Vagina (tissue), 2 donors: ENCODE results near the gene ELMO3.

Experiments
- CTCF ChIP-seq, 3 experiments: fragments of 450-650 bp in 2 of 3; fragments of 200-600 bp in 1 of 3; sonication (generic) in 1 of 3; IDR thresholded peaks; one replicate each; pipeline ENCODE4 v1.5.1; 2017 to 2019; ENCODE audit warnings: antibody characterized with exemption in 3 of 3, mild to moderate bottlenecking in 2 of 3, moderate library complexity in 2 of 3
- POLR2A ChIP-seq, 2 donors: fragments of 450-650 bp; IDR thresholded peaks; one replicate each; pipeline ENCODE4 v1.6.1; 2017; ENCODE audit warnings: antibody characterized with exemption in 2 of 2, mild to moderate bottlenecking in 2 of 2, moderate library complexity in 2 of 2
- POLR2AphosphoS5 ChIP-seq, 2 donors: sonication (generic); formaldehyde crosslinking; IDR thresholded peaks; one replicate each; pipeline ENCODE4 v1.9.0; 2017; ENCODE audit warnings: antibody characterized with exemption in 2 of 2, mild to moderate bottlenecking in 2 of 2, low read depth in 1 of 2; ENCODE audit not compliant: insufficient read depth in 1 of 2

GRCh38 chr16:67155295-67156142 is 43.4 kb upstream of the ELMO3 start:
- TF ChIP-seq CTCF (IDR thresholded peaks at IDR 0.05) (peak; percentile 96 to 98 (median 97)), POLR2A (IDR thresholded peaks at IDR 0.05) (no peak), POLR2AphosphoS5 (IDR thresholded peaks at IDR 0.05; ENCODE audit: insufficient read depth in 1 of 2, low read depth in 1 of 2) (no peak)
